SW 1271 (cell line): ENCODE results near the gene ANKRD42.

Source experiments
- DNase-seq, 2 experiments: peaks; one replicate each; lab custom pipeline; 2025; lab: John Stamatoyannopoulos, UW

The ANKRD42 gene

GRCh38 chr11:83287631-83288030, 94.1 kb downstream of the ANKRD42 start:
- no peak for DNase-seq

DNA sequence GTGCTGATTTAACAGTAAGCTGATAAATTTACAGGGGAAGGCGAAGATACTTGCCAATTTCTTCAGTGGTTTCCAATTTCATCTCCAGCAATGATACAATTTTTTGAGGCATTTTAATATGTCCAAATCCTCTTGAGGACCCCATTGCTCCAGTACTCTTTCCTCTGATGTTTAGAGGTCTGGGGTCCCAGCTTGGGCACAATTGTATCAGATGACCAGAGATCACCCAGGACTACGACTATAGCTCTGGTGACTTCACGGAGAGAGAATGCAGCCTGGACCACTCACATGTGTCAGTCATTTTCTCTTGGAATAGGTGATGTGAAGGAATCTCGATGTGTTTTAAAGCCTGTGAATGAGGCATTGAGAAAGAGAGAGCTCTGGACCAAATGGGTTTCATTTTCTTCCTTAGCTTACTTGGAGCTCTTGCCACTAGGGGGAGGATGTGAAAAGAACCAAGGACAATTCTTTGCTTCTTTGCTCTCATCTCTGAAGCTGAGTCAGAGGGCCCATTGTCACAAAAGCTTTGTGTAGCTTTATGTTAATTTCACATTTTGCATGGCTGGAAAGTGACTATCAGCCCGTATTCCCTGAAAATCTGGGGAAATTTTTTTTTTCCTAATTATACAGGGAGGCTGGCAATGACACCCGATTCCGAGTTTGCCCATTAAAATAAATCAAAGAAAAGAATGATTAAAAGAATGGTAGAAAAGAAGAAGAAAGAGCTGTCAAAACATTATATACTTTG, 99.4 kb downstream of the ANKRD42 start:
- DNase-seq: peak; percentile 49 to 67

DNA sequence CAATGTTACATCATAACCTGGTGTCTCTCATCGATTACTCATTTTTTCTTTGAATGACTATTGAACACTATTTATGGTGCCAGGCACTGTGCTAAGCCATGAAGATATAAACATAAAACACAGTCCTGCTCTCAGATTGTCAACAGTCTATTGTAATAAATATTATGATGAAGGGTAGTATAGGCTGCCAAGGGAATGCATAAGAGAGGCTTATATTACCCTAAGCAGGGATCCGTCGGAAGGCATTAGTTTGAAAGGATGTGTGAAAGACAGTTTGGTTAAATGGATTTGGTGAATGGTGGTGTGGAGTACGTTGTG, 99.9 kb downstream of the ANKRD42 start:
- DNase-seq: no peak

GRCh38 chr11:83294208-83294607, 100.7 kb downstream of the ANKRD42 start:
- no peak for DNase-seq
